ENCODE results near the gene FABP6.

Gene FABP6

DNA sequence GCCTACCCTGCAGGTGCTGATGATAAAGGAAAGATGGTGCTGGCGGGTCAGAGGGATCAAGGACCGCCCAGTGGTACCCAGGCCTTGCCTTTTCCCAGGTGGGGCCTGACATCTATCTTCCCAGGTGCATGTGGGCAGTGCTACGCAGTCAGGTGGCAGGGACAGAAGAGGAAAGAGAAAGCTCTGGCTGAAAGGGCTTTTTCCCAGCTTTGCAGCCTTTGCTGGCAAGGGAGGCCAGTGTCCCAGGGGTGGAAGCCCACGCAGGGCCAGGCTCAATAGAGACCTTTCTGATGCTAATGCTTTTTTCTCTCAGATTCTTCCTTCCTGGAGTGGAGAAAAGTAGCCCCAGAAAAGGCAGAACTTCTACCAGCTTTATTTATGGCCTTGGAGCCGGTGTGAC is 36.7 kb downstream of the FABP6 start:
- TF ChIP-seq, protein P1, sequence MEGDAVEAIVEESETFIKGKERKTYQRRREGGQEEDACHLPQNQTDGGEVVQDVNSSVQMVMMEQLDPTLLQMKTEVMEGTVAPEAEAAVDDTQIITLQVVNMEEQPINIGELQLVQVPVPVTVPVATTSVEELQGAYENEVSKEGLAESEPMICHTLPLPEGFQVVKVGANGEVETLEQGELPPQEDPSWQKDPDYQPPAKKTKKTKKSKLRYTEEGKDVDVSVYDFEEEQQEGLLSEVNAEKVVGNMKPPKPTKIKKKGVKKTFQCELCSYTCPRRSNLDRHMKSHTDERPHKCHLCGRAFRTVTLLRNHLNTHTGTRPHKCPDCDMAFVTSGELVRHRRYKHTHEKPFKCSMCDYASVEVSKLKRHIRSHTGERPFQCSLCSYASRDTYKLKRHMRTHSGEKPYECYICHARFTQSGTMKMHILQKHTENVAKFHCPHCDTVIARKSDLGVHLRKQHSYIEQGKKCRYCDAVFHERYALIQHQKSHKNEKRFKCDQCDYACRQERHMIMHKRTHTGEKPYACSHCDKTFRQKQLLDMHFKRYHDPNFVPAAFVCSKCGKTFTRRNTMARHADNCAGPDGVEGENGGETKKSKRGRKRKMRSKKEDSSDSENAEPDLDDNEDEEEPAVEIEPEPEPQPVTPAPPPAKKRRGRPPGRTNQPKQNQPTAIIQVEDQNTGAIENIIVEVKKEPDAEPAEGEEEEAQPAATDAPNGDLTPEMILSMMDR (IDR thresholded peaks at IDR 0.05) = no peak
- no peak for TF ChIP-seq ZFX (IDR thresholded peaks at IDR 0.05; ENCODE audit: borderline replicate concordance)
- no peak overlapping the region for H3K27ac ChIP-seq

DNA sequence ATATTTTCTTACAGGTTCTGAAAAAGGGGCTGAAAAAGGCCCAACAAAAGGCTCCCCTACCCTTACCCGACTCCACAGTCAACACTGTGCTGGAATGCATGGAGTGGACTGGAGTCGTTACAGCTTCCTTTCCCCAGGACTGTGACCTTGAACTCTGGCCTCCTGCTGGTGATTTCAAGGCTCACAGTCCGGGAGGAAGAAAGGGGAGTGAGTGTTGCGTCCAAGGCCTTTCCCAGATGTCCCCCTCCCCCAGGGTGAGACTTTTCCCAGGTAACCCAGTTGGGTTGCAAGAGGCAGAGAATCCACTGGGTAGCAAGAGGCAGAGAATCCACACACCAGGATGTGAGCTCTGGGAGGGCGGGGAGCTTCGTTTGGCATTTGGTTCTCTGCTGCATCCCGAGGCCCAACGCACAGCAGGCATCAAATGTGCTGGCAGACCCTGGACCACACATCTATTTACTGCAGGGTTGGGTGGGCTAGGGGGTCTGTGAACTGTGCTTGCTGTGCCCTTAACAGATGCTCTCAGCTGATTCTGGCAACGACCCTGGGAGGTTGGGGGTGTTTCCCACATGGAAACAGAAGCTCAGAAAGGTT is 37.5 kb downstream of the FABP6 start:
- H3K27ac ChIP-seq = no peak overlapping the region
- TF ChIP-seq, protein P1 (IDR thresholded peaks at IDR 0.05) = no peak
- no peak for TF ChIP-seq ZFX (IDR thresholded peaks at IDR 0.05; ENCODE audit: borderline replicate concordance)

DNA sequence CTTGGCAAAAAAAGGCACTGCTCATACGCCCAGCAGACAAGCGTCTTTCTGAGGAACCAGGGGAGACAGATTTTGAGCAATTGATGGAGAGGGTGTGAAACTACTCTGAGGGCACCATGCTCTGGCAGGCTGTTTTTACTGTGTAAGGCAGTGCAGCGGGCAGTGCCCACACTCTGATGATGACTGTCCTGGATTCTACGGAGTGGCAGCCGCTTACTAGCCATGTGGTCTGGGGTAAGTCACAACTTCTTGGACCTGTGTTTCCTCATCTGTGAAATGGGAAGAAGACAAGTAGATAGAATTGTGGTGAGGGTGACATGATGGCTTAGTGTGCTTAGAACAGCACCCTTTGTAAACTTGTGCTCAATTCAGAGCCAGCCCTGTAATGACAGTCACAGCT is 38.8 kb downstream of the FABP6 start:
- TF ChIP-seq, protein P1 (IDR thresholded peaks at IDR 0.05) = no peak
- no peak for TF ChIP-seq ZFX (IDR thresholded peaks at IDR 0.05; ENCODE audit: borderline replicate concordance)
- no peak overlapping the region for H3K27ac ChIP-seq

DNA sequence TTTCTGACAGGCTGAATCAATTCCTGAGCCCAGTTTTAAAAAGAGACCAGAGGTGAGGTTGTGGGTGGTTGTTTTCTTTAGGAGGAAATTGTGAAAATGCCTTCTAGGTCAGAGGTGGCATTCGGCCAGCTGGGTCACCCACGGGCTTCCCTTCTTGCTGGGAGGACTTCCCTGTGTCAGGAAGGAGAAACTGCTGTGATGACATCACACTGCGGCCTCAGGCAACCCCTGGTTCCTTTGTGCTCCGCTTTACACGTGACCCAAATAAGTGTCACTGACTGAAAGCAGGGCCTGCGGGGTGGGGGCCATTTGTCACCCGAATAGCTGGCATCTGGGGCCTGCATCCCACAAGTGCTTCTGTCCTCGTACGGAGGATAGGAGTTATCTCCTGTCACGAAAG is 39.7 kb downstream of the FABP6 start:
- H3K27ac ChIP-seq = no peak overlapping the region
- no peak for TF ChIP-seq ZFX (IDR thresholded peaks at IDR 0.05; ENCODE audit: borderline replicate concordance)
- TF ChIP-seq, protein P1 (IDR thresholded peaks at IDR 0.05) = no peak

DNA sequence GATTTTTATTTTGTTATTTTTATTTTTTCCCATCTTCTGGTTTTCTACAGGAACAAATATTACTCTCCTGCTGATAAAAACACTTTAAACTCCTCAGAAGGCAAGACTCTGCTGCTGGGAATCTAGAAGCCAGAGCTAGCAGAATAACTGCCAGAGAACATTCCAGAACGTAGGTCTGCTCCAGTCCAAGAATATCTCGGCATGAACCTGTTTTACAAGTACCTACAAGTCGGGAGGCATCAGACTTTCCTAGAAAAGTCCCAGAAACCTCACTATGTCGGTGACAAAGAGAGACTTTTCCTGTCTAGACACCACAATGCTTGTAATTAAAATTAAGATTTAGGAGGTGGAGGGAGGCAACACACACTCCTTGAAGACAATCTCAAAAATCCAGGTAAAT is 41.4 kb downstream of the FABP6 start:
- TF ChIP-seq ZFX (IDR thresholded peaks at IDR 0.05; ENCODE audit: borderline replicate concordance) = no peak
- TF ChIP-seq, protein P1 (IDR thresholded peaks at IDR 0.05) = no peak
- no peak overlapping the region for H3K27ac ChIP-seq

DNA sequence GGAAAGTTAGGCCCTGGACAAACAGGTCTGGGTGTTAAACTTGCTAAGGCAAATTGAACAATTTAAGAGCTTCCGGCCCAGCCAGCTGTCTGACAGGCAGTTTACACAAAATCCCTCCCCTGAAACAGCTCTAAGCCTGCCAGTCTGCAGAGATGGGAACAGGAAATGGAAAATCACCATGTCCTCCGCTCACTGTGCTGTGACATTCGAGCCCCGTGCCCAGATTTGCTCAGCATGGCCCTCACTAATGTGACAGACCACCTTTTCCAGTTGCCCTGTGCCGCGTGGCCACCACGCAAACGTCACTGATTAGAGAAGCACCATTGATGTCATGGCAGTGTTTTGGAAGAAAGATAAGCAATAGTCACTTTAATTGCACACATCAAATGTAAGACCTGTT is 42.1 kb downstream of the FABP6 start:
- no peak overlapping the region for H3K27ac ChIP-seq

DNA sequence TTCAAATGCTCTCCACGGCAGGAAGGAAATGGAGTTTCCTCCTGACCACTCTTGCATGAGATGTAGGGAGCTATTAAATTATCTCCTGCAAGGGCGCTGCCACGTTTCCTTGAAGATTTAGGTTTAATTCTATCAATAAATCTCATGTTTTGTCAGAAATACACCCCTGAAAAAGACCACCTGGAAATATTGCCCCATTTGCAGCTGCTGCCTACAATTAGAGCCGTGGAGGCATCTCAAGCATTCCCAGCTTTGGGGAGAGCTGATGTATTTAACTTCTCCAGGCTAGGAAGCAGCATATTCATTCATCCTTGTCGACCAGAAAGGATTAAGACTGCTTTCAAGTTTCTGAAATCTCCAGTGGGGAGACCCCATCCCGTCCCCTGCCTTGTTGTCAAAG is 42.5 kb downstream of the FABP6 start:
- no peak overlapping the region for H3K27ac ChIP-seq
- no peak for TF ChIP-seq ZFX (IDR thresholded peaks at IDR 0.05; ENCODE audit: borderline replicate concordance)
- TF ChIP-seq, protein P1 (IDR thresholded peaks at IDR 0.05) = no peak

More for the DNA sequence above, 42.1 kb downstream of the FABP6 start:
- TF ChIP-seq ZFX (IDR thresholded peaks at IDR 0.05; ENCODE audit: borderline replicate concordance) = no peak
- TF ChIP-seq, protein P1 (IDR thresholded peaks at IDR 0.05) = no peak
